ENCODE results near the gene PCBP3.
"Not testable (repeated sequence)": the region's sequence is repeated elsewhere in the genome, so short reads cannot be mapped to it uniquely, and the experiment has no call there.

The PCBP3 gene

DNA sequence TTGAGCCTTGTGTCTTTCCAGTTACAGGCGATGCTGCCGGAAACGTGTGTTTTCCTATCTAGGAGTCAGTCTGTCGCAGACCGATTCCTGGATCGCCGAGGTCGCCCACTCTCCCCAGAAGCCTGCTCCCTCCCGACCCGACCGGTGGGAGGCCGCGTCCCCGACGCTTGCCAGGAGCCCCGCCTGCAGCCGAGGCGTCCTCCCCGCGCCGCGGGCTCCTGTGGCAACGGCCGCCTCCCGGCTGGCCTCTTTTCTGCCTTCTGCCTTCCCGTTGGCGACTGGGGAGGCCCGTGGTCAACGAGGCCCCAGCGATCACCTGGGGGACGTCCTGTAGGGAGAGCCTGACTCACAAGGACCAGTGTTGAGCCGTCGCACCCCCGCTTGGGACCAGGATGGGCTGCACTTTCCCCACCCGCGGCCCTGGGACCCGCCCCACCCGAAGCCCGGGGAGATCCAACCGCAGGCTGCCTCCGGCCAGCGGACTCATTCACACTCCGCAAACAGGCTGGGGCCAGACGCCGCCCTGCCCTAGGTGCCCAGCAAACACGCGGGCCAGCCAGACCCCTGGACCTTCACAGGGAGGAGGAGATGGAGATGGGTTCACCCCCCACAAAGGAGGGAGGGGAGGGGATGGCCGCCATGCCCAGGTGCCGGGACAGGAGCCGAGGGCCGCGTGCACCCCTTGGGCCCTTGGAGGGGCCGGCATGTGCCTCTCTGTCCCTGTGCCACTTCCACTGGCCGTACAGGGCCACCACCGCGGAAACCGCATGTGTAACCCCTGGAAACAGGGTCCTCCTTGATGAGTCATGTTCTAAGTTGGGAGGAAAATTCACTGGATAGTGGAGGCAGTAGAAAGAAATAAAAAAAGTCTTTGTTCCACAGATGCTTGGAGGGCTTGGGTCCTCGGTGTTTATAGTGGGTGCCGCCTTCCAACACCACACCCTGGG is 330.8 kb downstream of the PCBP3 start:
- DNase-seq: peak in 1 of 58 donors; percentile 43

- peak in 1 of 58 donors; percentile 11 for DNase-seq
Measured at GRCh38 chr21:45975020-45975666, 331.6 kb downstream of the PCBP3 start.

DNA sequence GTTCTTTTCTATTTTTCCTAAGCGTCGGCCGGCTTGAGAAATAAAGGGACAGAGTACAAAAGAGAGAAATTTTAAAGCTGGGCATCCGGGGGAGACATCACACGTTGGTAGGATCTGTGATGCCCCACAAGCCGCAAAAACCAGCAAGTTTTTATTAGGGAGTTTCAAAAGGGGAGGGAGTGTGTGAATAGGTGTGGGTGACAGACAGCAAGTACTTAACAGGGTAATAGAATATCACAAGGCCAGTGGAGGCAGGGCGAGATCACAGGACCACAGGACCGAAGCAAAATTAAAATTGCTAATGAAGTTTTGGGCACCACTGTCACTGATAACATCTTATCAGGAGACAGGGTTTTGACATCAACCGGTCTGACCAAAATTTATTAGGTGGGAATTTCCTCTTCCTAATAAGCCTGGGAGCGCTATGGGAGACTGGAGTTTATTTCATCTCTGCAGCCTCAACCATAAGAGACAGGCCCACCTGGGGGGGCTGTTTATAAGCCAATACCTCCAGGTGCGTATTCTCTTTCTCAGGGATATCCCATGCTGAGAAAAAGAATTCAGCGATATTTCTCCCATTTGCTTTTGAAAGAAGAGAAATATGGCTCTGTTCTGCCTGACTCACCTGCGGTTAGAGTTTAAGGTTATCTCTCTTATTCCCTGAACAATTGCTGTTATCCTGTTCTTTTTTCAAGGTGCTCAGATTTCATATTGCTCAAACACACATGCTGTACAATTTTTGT is 332.3 kb downstream of the PCBP3 start:
- not testable (repeated sequence) for DNase-seq

GRCh38 chr21:45976701-45977311 is 333.3 kb downstream of the PCBP3 start:
- no peak for DNase-seq

DNA sequence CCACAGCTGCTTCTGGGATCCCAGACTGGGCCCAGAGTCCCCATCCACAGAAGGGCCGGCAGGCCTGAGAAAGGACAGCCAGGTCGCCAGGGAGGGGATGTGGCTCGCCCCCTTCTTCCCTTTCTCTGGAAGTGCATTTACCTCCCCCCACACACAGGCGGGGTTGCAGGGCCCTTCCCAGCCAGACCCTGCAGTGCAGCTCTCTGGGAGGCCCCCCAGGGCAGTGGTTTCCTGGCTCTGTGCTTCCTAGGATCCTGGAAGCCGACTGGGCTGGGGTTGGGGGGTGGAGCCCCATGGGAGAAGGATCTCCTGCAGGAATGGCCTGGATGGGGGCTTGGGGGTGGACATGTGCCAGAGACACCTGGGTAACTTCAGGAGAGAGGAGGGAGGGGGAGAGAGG is 333.9 kb downstream of the PCBP3 start:
- no peak for DNase-seq

DNA sequence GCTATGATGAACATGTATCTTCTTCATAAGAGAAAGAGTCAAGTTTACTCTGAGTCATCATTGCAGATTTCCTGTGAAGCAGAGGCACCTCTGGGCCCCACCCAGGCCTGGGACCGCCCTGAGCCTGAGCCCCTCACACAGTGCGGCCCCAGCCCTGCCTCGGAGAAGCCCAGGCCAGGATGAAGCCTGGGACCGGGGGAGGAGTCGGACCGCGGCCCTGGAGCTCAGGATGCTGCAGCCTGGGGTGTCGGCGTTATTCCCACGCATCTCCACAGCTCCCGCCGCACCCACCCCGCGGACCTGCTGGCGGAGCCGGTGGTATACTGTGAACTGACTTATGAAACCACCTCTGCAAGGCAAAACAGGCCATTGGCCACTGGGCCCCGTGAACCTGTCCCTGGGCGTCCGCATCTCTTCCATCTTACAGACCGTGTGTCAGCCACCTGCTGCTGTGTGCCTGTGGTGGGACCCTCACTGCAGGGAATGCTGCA is 335.7 kb downstream of the PCBP3 start:
- no peak for DNase-seq

- no peak for DNase-seq
Measured at GRCh38 chr21:45979651-45980050, 336.1 kb downstream of the PCBP3 start.

DNA sequence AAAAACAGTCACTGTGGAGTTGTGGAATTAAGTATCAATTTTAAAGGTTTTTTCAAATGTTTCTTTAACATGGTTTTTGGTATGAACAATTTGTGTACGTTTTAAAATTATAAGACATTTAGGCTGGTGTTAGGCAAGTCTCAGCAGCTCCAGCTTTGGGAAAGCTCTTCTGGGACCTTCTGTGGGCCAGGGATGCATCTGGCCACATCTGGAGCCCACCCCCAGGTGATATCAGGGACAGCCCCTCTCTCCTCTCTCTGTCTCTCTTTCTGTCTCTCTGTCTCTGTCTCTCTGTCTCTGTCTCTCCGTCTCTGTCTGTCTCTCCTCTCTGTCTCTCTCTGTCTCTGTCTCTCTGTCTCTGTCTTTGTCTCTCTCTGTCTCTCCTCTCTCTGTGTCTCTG is 336.7 kb downstream of the PCBP3 start:
- DNase-seq: no peak

DNA sequence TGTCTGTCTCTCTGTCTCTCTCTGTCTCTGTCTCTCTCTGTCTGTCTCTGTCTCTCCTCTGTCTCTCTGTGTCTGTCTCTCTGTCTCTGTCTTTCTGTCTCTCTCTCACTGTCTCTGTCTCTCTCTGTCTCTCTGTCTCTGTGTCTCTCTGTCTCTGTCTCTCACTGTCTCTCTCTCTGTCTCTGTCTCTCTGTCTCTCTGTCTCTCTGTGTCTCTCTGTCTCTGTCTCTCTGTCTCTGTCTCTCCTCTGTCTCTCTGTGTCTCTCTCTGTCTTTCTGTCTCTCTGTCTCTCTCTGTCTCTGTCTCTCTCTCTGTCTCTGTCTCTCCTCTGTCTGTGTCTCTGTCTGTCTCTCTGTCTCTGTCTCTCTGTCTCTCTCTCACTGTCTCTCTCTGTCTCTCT is 337.2 kb downstream of the PCBP3 start:
- DNase-seq: no peak

DNA sequence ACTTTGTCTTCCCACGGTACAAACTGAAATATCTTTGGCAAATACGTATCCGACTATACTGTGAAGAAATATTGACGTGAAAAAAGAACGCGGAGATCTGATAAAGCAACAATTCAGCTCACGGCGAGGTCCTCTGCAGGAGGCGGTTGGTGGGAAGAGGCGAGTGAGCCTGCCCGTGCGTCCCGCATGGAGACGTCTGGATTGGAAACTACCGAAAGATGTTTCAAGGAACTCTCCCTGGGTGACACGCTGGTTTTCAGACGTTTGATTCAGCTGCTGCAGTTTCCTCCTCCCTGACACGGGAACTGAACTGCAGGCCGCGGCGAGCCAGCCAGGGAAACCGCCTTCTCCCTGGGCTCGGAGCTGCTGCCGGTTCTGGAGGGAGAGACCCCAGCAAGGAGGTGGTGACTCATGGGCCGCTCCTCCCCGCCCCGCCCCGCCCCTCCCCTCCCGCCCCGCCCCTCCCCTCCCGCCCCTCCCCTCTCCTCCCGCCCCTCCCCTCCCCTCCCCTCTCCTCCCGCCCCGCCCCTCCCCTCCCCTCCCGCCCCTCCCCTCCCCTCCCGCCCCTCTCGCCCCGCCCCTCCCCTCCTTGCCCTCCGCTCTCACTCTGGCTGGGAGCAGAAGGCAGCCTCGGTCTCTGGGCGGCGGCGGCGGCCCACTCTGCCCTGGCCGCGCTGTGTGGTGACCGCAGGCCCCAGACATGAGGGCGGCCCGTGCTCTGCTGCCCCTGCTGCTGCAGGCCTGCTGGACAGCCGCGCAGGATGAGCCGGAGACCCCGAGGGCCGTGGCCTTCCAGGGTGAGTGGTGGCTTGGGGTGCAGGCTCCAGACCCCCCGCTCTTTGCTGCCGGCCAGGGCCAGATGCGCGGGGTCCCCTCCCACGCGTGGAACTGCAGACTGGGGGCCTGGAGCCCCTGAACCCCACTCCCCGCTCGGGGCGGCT is 337.9 kb downstream of the PCBP3 start, which contains the start of gene COL6A1:
Gene COL6A1 (plus strand): TSS at position 620 of the 941 bp plus-strand sequence. CDS start 81 bp downstream, at position 701.
- DNase-seq: peak in 46 of 58 donors; percentile 16 to 80 (median 48)

- peak in 1 of 58 donors; percentile 21 for DNase-seq
Measured at GRCh38 chr21:45982092-45982757, 338.7 kb downstream of the PCBP3 start.

DNA sequence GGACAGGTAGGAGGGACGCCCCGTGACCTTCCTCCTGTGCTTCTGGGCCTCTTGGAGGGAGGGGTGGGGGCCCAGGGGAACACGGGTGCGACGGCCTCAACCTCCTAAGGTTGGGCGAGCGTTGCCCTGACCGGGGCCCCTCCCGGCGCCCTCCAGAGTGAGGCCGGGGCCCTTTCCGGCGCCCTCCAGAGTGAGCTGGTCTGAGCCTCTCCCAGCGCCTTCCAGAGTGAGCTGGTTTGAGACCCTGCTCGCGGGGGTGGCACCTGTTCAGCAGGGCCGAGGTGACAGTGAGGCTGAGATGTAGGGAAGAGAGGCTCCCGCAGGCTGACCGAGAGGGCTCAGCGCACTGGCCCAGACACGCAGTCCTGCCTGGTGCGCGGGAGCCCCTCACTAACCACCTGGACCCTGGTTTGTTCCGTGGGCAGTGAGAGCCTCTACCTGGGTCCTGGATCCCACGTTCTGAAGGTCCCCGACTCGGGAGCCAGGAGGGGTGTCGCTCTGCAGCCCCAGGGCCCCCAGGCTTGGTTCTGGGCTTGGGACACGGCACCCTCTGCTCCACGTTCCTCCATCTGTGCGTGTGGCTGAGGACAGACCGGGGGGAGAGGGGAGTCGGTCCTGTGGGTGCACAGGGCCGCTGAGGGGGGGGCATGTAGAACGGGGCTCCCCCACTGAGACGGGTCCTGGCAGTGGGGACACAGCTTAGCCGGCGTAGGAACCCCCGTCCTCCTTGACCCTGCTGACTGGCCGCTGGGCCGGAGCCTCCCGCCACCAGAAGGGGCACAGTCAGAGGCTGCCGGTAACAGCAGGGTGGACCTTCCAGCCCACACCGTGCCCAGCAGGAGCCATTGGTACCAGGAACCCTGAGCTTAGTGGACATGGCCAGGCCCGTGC is 339.5 kb downstream of the PCBP3 start:
- no peak for DNase-seq

GRCh38 chr21:45983649-45983965 is 340.1 kb downstream of the PCBP3 start:
- DNase-seq: no peak

- DNase-seq: no peak
Measured at GRCh38 chr21:45983981-45984551, 340.5 kb downstream of the PCBP3 start.

- DNase-seq: no peak
Measured at GRCh38 chr21:45984584-45985095, 341.1 kb downstream of the PCBP3 start.

DNA sequence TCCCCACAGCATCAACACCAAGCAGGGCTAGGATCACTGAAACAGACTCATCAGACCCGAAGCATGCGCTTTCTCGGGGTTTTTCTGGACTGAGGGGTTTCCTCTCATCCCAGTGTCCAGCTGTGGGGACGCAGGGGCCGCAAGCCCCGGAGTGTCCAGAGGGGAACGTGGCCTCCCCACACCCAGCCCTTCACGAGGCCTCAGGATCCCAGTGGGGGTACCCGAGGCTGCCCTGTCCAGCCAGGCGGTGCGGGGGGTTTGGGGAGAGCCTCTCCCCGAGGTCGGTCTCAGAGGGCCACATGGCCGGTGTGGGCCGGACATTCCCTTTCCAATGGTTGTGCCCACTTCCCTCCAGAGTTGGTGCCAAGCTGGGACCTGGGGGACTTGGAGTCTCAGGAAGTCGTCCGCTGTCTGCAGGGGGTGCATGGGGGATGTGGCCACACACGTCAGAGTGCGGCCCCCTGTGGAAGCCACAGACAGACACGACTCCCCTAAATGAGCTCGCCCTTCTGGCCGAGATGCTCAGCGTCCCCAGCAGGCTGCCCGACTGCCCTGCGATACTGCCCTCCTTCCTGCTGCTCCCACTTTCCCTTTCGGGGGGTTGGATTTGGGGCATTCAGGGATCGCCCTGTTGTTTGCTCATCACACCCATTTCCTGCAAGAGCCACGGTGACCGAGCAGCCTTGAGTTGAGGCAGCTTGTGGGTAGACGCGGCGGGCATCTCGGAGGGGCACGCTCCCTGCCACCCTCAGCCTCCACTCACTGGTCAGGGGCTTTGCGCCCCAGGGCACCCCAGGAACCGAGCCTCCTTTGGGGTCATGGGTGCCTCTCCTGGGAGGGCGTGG is 342.2 kb downstream of the PCBP3 start:
- DNase-seq: no peak

All from anterior cingulate cortex (tissue), 58 donors.